Epithelial cell of esophagus (primary cell): ENCODE data around the gene NPEPL1.

Experiments used
- DNase-seq: peaks from one replicate; pipeline ENCODE4 v3.0.0; 2010; ENCODE audit warnings: low read depth
- H3K4me3 ChIP-seq: 2 replicates; pipeline ENCODE4 v1.5.1; 2011; ENCODE audit warnings: mild to moderate bottlenecking, low read length, control low read depth
- CTCF ChIP-seq: IDR thresholded peaks from 2 replicates; pipeline ENCODE4 v1.5.1; 2011; ENCODE audit warnings: low read depth, mild to moderate bottlenecking, low read length, control low read depth, inconsistent platforms; ENCODE audit not compliant: insufficient read depth; ENCODE audit errors: missing control alignments

NPEPL1 gene

GRCh38 chr20:58691773-58692578 lies 624 bp upstream of the NPEPL1 start:
- no peak overlapping the region for H3K4me3 ChIP-seq

DNA sequence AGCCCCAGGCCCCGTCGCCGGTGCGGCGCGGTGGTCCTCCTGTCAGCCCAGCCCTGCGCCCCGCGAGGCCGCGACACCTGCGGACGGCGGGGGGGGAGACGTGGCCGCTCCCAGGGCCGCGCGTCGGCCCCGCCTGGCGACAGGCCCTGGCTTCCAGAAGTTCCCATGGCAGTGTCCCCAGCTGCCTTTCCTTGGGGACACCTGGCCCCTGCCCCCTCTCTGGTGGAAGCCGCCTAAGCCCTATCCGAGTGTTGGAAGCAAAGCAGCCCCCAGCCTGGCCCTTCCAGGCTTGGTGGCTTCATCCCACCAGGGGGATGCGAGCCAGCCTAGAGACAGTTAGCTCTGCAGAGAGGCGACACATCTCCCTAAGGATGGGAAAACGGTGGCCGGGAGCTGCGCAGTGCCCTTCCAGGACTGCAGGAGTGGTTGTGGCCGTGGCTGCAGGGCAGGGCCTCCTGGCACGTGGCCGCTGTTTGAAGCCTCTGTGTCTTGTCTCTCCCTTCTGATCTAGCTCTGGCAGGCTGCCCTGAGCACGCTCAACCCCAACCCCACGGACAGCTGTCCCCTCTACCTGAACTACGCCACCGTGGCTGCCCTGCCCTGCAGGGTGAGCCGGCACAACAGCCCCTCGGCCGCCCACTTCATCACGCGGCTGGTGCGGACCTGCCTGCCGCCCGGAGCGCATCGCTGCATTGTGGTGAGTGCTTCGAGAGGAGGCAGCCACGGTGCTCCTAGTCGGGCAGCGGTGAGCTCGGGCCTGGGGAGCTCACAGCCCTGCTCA lies 816 bp downstream of the NPEPL1 start:
- H3K4me3 ChIP-seq, result peak overlapping the region; percentile 19
- no peak for TF ChIP-seq CTCF
- DNase-seq, result no peak

More at GRCh38 chr20:58691773-58692578, 624 bp upstream of the NPEPL1 start:
- TF ChIP-seq CTCF, result no peak
- DNase-seq, result no peak

GRCh38 chr20:58694241-58695083 lies 1.9 kb downstream of the NPEPL1 start:
- H3K4me3 ChIP-seq, result no peak overlapping the region

DNA sequence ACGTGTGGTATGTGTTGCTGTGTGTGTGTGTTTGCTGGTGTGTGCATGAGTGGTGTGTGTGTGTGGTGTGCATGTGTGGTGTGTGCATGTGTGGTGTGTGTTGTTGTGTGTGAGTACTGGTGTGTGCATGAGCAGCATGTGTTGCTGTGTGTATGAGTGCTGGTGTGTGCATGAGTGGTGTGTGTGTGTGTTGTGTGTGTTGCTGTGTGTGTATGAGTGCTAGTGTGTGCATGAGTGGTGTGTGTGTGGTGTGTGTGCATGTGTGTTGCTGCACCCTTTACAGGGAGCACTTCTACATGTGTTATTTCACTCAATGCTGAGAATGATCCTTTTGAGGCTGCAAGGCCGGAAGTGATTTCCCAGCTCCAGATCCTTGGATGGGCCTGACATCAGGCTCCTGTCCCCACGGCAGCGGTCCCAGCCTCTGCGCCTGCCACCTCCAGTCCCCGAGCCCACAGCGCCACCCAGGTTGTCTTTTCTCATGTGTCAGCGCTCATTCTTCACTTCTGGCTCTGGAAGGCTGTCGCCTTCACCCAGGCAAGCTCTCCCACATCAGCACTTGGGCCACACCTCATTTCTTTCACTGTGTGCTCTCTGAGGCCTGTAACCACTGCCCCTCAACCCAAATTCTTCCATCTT lies 2.6 kb downstream of the NPEPL1 start:
- no peak overlapping the region for H3K4me3 ChIP-seq
- no peak for TF ChIP-seq CTCF
- DNase-seq, result no peak

More at GRCh38 chr20:58694241-58695083, 1.9 kb downstream of the NPEPL1 start:
- no peak for DNase-seq
- no peak for TF ChIP-seq CTCF

GRCh38 chr20:58695895-58696375 lies 3.3 kb downstream of the NPEPL1 start:
- no peak overlapping the region for H3K4me3 ChIP-seq
- no peak for DNase-seq
- no peak for TF ChIP-seq CTCF

- no peak for TF ChIP-seq CTCF
- no peak for DNase-seq
- no peak overlapping the region for H3K4me3 ChIP-seq
These were observed 3.9 kb downstream of the NPEPL1 start for GRCh38 chr20:58696411-58696961.
